Inflammatory macrophage (primary cell): ENCODE measurements around the gene DUOX2.
A peak's percentile ranks its signal among the peaks of the same experiment; 100 is the strongest.
"Not testable (repeated sequence)": the region's sequence is repeated elsewhere in the genome, so short reads cannot be mapped to it uniquely, and the experiment has no call there.

Source experiments
- DNase-seq, 2 donors: peaks; one replicate each; pipeline ENCODE4 v3.0.0-alpha.2; 2020 to 2022

DUOX2 gene

GRCh38 chr15:45118996-45119395, 5.0 kb upstream of the DUOX2 start:
- no peak for DNase-seq

GRCh38 chr15:45118131-45118588, 4.2 kb upstream of the DUOX2 start:
- DNase-seq = peak; percentile 88 to 89

- DNase-seq = no peak
Measured at GRCh38 chr15:45117308-45118130, 3.5 kb upstream of the DUOX2 start.

- no peak for DNase-seq
Measured at GRCh38 chr15:45116482-45117307, 2.7 kb upstream of the DUOX2 start.

GRCh38 chr15:45116006-45116481, 2.1 kb upstream of the DUOX2 start:
- no peak for DNase-seq

GRCh38 chr15:45115312-45115820, 1.4 kb upstream of the DUOX2 start:
- DNase-seq = no peak

- no peak for DNase-seq
Measured at GRCh38 chr15:45114751-45115085, 746 bp upstream of the DUOX2 start.

GRCh38 chr15:45113380-45113990, 487 bp downstream of the DUOX2 start:
- no peak for DNase-seq

- no peak for DNase-seq
Measured at GRCh38 chr15:45112591-45113379, 1.2 kb downstream of the DUOX2 start.

GRCh38 chr15:45112143-45112590, 1.8 kb downstream of the DUOX2 start:
- DNase-seq = no peak

GRCh38 chr15:45111390-45112142, 2.4 kb downstream of the DUOX2 start:
- DNase-seq = no peak

- no peak for DNase-seq
Measured at GRCh38 chr15:45110256-45110820, 3.6 kb downstream of the DUOX2 start.

- DNase-seq = no peak
Measured at GRCh38 chr15:45107941-45108630, 5.9 kb downstream of the DUOX2 start.

- DNase-seq = no peak
Measured at GRCh38 chr15:45106002-45106790, 7.8 kb downstream of the DUOX2 start.

GRCh38 chr15:45105586-45105985, 8.4 kb downstream of the DUOX2 start:
- DNase-seq = no peak

GRCh38 chr15:45104170-45104569, 9.8 kb downstream of the DUOX2 start:
- DNase-seq = not testable (repeated sequence)

GRCh38 chr15:45102226-45102625, 11.7 kb downstream of the DUOX2 start:
- no peak for DNase-seq

- no peak for DNase-seq
Measured at GRCh38 chr15:45101749-45102148, 12.2 kb downstream of the DUOX2 start.

GRCh38 chr15:45100884-45101625, 12.9 kb downstream of the DUOX2 start:
- DNase-seq = no peak
